ENCODE measurements around the gene ROBO4.

The ROBO4 gene

GRCh38 chr11:124897674-124898262 is at the start of gene ROBO4:
TSS of gene ROBO4 (minus strand) at chr11:124897865. CDS start at chr11:124897795, 70 bp downstream.
- DNase-seq, result no peak

DNA sequence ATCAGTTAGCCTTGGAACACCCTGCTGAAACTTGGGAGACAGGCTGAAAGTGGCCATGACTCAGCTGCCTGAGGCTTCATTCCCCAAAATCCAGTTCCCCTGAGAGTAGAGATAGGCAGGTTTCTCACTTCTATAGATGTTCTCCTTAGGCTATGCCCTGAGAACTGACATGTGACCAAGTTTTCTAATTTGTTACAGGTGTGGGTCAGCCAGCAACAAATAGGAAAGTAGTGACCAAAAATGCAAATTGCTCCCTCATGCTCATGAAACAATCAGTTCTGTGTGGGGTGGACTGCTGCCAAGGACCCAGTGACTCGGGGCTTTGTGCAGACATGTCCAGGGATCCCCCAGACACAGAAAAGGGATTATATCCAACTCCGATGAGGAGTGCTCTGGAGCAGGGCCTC is 49.1 kb upstream of the ROBO4 start:
- DNase-seq, result no peak

DNA sequence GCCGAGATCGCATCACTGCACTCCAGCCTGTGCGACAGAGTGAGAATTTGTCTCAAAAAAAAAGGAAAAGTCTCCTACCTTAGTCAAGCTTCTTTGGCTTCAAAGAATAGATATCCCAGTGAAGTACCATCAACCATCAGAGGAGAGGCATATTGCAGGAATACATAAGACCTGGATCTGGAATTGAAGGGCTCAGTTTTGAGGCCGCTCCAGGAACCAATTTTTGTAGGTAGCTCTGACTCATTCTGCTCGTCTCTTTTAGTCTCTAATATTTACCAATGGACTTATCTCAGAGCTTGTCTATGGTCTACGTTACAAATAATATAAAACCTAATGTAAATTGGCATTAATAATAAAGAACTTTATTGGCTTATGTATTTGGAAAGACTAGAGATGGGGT is 48.2 kb upstream of the ROBO4 start:
- no peak for DNase-seq

GRCh38 chr11:124944565-124944964 is 46.9 kb upstream of the ROBO4 start:
- DNase-seq, result no peak

DNA sequence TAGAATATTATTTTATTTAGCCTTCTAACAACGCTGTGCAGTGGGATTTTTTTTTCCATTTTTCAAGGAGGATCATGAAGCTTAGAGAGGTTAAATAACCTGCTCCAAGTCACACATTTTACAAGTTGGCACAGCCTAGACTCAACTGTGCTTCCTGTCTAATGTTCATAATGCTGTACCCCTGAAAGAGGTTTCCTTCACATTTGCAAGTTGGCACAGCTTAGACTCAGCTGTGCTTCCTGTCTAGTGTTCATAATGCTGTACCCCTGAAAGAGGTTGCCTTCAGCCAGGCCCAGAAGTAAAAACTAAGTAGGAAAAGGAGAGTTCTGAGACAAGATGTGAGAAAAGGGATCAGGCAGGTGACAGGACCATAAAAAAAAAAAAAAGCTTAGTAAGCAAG is 46.1 kb upstream of the ROBO4 start:
- no peak for DNase-seq

DNA sequence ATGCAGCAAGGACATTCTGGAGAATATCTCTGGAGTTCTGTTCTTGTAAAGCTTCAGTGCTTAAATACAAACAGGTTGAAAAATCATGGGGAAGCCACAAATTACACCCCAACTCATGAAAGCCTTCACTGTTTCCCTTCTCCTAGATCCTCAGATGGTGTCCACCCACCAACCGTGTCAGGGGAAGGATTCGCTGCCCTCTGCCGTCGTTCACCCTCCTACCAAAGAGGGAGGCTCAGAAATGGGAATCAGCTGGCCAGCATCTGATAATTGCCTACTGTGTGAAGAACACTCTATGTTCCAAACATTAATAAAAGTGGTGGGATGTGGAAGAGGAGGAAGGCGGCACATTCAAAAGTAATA is 45.6 kb upstream of the ROBO4 start:
- no peak for DNase-seq

- no peak for DNase-seq
Measured at GRCh38 chr11:124942466-124943253, 45.0 kb upstream of the ROBO4 start.

GRCh38 chr11:124941703-124942102 is 44.0 kb upstream of the ROBO4 start:
- no peak for DNase-seq

DNA sequence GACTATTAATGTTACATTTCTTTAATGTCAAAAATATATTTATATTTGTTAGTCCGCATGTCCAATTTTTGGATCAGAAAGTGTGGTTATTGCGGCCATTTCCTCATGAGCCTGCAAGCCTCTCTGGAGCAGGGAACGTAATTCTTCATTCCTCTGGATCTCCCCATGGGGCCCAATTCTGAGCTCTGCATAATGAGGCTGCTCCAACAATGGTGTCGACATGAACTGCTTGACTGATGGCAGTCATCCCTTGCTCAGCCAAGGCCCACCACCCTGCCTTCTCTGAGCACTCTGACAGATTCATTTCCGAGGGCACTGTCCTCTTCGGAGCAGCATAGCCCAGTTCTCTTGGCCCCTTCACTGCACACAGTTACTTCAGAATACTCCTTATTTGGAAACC is 41.3 kb upstream of the ROBO4 start:
- no peak for DNase-seq

DNA sequence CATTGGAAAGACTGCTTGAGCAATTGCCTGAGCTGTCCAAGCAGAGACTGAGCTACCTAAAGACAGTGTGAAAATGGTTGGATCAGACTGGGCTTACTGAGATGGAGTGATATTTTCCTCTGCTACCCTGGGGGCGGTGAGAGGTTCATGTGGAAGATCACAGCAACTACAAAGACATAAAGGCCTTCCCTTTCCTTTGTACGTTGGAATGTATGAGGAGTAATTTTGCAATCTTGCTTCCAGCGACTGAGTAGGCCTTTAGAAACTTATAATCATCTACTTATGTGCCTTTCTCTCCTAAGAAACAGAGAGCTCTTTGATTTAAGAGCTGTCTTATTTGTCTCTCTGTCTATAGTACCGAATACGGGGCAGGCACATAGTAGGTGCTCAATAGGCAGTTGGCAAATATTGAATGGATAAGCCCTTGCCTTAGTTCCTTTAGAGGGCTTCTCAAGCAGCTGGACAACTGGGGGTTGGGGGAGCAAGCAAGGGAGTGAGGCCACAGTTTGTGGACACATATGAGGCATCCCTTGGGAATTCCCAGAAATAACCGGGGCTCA is 40.6 kb upstream of the ROBO4 start:
- DNase-seq, result no peak

GRCh38 chr11:124937336-124937935 is 39.8 kb upstream of the ROBO4 start:
- DNase-seq, result no peak

DNA sequence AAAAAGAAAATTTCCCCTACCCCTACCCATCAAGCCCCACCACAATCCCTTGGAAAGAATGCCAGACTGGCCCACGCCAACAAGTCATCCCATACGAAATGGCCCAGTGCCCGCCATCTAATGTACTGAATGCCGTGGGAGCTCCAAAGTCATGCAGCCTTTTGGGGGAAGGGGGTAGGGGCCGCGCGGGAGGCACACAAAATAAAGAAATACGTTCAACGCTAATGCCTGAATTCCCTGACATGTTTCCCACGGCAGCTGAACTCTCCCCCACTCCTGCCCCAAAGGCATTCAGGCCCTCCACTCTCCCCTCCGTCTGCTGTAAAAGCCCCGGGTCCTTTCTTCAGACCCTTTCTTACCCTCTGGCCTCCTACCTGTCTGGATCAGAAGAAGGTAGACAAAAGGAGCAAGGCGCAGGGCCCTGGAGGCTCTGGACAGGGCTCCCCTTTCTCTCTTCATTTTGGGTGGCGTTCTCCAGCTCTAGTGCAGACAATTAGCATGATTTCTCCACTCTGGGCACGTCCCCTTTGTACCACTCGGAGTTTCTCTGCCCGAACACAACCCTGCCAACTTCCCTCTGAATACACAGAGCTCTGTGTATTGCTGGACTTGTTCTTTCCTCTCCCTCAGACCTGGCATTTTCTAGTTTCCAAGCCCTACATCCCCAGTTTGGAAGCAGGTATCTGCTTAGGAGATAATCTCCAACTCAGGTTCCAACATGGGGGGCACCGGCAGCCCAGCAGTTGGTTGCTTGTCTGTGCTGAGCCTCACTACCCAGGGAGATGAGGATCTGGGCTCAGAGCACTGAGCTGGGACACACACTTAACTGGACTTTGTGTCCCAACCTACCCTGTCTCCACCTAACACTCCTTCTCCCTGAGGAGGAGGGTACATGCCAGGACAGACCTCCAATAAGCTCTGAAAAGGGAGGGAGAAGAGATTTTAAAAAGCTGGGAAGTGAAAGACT is 38.2 kb upstream of the ROBO4 start, which contains the start of gene HEPACAM:
Gene HEPACAM (minus strand): TSS at position 500 of the 967 bp plus-strand sequence. CDS start 41 bp downstream, at position 459.
- DNase-seq, result no peak

DNA sequence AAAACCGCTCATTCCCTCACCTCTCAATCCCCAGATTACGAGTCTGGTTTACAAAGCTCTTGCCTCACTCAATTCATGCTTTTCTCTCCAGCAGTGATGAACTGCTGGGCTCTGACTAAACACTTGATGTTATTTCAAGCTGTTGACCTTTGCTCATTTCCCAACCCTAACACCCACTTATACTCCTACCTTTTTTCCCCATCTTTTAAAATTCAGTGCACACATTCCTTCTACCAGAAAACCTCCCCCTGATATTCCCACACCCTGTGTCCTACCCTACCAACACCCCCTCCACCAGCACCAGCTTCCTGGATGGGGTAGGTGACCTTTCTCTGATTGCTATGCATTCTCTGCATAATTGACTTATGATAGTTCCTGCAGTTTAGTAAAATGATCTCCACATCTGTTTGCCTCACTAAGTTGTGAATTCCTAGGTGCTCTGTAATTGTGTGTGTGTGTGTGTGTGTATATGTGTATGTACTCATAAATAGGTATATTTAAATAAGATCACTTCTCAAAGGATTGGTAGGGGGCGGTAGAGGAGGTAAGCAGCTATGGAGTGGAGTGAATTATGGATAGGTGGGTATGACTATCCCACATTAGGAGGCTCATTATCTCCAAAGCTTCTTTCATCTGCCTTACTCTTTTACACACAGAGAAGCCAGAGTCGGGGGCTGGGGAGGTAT is 37.3 kb upstream of the ROBO4 start:
- DNase-seq, result no peak

DNA sequence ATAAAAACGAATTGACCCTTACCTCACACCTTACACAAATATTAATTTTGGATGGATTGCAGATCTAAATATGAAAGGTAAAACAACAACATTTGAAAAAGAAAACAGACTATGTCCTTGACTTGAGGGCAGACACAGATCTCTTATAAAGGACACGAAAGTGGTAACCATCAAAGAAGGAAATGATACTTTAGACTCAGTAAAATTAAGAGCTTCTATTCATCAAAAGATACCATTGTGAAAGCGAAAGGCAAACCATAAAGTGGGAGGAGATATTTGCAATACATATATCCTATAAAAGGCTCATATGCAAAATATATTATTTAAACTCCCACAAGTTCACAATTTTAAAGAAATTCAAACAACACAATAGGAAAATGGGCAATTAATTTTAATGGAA is 33.1 kb upstream of the ROBO4 start:
- no peak for DNase-seq

GRCh38 chr11:124928942-124929665 is 31.4 kb upstream of the ROBO4 start:
- no peak for DNase-seq

DNA sequence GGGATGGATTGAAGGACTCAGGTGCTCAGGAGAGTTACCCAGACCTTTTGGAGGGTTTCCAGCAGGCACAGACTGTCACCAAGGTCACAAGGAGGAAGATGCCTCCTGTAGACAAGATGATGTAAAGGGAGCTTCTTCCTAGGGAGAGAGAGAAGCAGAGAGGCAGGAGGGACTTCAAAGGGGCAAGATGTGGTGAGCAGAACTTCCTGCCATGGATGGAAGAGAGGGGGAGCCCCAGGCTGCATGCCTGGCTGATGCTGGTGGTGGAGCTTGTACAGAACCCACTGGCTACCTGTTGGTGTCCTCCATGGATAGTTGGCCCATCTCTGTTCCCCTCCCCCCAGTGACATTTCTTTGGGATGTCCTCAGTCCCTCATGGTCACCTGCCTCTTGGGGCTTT is 25.6 kb upstream of the ROBO4 start:
- no peak for DNase-seq

GRCh38 chr11:124922831-124923230 is 25.2 kb upstream of the ROBO4 start:
- DNase-seq, result no peak

GRCh38 chr11:124920870-124921609 is 23.4 kb upstream of the ROBO4 start:
- DNase-seq, result peak; percentile 41 to 57 (median 50)

DNA sequence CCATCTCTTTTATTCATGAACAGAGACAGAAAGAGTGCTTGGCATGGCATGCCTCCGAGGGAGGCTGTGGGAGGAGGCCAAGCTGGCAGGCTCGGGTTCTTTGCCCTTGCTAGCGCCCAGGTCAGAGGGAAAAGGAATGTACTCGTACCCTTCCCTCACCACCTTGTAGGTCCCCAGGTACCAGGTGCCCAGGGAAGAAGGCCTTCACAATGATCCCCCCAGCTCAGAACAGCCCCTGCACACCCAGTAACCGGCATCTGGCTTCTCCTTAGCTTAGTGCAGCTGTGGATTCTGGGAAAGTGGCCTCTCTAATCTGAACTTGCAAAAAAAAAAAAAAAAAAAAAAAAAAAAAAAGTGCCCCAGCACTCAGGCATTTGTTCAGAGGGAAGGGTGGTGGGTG is 22.7 kb upstream of the ROBO4 start:
- no peak for DNase-seq

DNA sequence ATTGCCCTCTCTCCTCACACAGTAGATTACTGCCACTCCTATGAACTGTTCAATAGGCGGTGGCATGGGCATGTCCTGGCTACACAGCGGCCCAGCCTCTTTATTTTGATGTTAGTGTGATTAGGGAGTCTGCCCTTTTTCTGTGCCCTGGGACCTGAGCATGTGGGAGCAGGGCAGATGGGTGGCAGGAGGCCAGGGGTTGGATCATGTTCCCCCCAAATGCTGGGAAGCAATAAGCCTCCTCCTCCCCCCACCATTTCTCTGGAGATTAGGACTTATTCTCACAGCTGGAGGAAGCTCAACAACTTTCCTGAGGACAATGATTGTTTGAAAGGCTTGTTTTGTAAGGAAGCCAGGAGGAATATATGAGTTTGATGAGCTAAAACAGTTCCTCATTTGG is 22.2 kb upstream of the ROBO4 start:
- DNase-seq, result no peak

DNA sequence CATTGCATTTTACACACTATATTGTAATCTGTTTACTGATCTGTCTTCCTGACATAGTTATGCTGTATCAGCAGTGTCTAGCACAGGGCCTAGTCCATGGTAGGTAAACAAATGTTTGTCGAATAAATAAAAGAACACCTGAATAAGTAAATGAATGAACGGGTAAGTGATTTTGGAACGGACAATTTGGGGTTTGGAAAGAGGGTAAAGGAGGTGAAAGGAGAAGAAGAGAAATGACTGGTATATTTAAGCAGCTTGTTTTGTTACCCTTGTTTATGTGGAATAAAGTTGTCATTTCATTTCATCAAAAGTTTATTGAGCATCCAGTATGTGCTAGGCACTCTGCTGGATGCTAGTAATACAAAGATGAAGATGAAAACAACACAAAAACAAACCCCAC is 21.3 kb upstream of the ROBO4 start, which contains the start of gene HEPN1:
Gene HEPN1 (plus strand): TSS at position 301 of the 400 bp plus-strand sequence.
- DNase-seq, result no peak

Measured in activated CD4-positive, CD25-positive, alpha-beta regulatory T cell (primary cell).